Measurements from ENCODE around the gene CCDC149. TPM values are rescaled to one million over a fixed set of nuclear protein-coding genes. Genes with fewer than 3 reads are reported as not detected.
"Not testable (repeated sequence)": the region's sequence is repeated elsewhere in the genome, so short reads cannot be mapped to it uniquely, and the experiment has no call there.

Gene CCDC149
- total RNA-seq, 4 donors from 2014 or later: 11.5 to 22.4 (median 14.4) TPM

DNA sequence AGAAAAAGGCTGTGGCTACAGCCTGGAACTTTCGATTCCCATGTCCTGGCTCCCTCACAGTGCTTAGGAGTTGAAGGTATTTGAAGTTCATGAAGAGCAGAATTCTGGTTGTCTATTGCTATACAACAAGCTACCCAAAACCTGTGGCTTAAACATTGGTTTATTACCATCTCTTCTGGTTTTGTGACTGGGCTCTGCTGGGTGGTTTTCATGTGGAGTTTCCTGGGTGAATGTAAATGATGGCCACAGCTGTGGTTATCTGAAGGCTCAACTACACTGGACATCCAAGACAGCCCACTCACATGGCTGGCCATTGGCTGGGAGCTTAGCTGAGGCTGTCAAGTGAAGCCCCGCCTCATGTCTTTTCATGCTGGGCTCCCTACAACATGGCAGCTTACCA lies 7.2 kb upstream of the CCDC149 start:
- DNase-seq (ENCODE audit: low spot score) (no peak), ATAC-seq (ENCODE audit: low FRiP score) (no peak)
- TF ChIP-seq, protein P1, sequence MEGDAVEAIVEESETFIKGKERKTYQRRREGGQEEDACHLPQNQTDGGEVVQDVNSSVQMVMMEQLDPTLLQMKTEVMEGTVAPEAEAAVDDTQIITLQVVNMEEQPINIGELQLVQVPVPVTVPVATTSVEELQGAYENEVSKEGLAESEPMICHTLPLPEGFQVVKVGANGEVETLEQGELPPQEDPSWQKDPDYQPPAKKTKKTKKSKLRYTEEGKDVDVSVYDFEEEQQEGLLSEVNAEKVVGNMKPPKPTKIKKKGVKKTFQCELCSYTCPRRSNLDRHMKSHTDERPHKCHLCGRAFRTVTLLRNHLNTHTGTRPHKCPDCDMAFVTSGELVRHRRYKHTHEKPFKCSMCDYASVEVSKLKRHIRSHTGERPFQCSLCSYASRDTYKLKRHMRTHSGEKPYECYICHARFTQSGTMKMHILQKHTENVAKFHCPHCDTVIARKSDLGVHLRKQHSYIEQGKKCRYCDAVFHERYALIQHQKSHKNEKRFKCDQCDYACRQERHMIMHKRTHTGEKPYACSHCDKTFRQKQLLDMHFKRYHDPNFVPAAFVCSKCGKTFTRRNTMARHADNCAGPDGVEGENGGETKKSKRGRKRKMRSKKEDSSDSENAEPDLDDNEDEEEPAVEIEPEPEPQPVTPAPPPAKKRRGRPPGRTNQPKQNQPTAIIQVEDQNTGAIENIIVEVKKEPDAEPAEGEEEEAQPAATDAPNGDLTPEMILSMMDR (IDR thresholded peaks at IDR 0.05): no peak

DNA sequence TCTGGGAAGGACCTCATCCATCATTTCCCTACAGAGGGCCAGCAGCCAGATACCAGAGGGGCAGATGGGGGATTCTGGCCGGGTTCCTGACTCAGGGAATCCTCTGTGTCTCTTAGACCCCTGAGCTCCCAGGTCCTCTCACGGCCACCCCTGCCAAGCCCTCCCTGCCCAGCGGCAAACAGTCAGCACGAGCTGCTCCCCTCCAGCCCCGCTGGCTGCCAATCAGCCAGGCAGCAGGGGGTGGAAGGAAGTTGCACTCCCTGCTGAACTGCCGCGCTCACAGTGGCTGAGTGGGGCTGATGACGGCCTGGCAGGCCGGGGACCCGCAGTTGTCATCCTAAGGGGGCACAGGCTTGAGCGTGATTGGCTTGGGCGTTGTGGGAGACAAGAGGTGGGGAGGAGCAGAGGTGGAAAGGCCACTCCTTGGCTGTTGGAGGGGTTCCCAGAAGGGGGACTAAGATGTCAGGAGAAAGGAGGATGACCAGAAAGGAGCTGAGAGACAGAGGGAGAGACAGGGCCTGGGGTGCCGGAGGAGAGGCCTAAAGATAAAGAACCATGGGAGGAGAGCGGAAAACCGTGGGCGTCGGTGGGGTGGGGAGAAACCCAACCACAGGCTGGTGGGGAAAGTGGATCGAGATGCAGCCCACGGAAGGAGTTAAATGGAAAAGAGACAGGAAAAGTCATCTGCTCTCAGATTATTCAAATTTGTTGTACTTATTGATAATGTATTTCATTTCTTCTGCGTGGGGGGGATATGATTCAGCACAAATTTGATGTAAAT lies 4.4 kb upstream of the CCDC149 start:
- ATAC-seq (ENCODE audit: low FRiP score) (no peak), DNase-seq (ENCODE audit: low spot score) (no peak)
- TF ChIP-seq, protein P1 (IDR thresholded peaks at IDR 0.05): no peak

DNA sequence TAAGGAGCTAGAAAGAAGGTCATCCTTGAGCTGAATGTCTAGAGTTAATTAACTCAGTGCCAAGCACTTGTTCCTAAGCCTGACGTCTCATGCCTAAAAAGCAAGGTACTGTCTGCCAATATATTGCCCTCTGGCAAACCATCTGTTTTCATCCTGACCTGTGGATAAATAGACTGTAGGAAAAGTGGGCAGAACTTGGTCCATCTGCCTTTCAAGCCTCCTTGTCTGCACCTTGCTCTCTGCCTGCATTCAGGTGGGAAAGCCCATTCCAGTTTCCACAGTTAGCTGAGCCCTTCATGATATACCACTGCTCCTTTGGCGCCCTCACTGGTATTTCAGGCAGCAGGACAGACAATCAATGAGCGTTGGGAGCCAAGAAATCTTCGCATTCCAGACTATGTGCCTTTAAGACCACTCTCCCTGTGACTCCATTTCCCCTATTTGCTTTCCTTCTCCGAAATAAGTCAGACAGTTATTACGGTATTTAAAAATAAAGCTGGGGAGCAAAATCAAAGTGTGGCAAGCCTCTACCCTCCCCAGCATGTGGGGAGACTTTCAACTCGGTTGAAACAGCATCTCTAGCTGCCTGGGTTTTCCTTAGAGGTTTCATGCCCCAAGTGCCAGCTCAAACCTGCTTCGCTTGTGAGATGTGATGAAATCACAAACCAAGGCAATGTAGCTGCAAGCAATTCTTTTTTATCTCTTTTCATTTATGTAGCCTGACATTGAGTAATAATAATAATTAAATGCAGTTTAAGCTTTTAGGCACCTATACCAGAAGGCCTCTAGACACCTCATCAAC lies 2.5 kb upstream of the CCDC149 start:
- no peak for ATAC-seq (ENCODE audit: low FRiP score)
- TF ChIP-seq, protein P1 (IDR thresholded peaks at IDR 0.05): no peak
- DNase-seq (ENCODE audit: low spot score): no peak

DNA sequence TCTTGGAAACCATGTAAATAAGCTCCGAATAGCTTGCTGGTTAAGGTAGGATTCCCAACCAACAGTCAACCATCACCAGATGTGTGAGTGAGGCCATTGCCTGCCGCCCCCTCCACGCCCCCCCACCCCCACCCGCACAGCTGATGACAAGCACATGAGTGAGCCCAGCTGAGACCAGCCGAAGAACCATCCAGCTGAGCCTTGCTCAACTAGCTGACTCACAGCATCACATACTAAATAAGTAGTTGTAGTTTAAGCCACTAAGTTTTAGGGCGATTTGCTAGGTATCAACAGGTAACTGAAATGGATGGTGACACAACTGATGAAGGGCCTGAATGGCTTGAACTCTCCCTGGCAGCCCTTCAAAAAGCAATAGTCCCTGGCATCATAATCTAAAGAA lies 1.6 kb upstream of the CCDC149 start:
- TF ChIP-seq, protein P1 (IDR thresholded peaks at IDR 0.05): no peak
- DNase-seq (ENCODE audit: low spot score): no peak
- ATAC-seq (ENCODE audit: low FRiP score): no peak

DNA sequence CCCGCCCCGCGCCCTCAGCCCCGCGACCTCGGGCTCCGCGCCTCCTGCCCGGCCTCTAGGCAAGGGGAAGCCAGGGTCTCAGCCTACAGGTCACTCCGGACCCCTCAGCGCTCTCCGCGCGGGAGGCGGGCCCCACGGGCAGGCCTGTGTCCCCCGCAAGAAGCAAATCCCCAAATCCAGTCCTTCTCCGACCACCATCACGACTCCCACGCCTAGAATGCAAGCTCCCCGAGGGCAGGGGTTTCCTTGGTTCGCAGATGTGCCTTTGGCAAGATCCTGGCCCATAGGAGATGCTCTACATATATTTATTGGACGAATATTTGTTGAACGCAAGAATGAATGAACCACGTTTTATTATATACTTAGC lies 260 bp upstream of the CCDC149 start:
- DNase-seq (ENCODE audit: low spot score) (no peak), ATAC-seq (ENCODE audit: low FRiP score) (no peak)
- TF ChIP-seq, protein P1 (IDR thresholded peaks at IDR 0.05): no peak

DNA sequence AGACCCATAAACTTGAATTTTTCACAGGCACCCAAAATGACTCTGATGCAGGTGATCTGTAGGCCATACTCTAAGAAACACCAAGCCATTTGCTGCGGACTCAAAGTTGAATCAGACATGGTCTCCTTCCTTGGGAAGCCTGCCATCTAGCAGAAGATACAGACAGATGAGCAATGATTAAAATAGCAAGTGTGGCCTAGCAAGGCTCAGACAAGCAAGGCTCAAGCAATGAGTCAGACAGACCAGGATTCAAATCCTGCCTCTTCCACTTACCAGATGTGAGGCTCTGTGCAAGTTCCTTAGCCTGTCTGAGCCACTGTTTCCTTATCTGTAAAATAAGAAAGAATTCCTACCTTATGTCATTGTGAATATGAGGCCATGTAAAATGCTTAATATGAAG lies 2.3 kb downstream of the CCDC149 start:
- DNase-seq (ENCODE audit: low spot score): no peak
- no peak for ATAC-seq (ENCODE audit: low FRiP score)
- TF ChIP-seq, protein P1 (IDR thresholded peaks at IDR 0.05): no peak

DNA sequence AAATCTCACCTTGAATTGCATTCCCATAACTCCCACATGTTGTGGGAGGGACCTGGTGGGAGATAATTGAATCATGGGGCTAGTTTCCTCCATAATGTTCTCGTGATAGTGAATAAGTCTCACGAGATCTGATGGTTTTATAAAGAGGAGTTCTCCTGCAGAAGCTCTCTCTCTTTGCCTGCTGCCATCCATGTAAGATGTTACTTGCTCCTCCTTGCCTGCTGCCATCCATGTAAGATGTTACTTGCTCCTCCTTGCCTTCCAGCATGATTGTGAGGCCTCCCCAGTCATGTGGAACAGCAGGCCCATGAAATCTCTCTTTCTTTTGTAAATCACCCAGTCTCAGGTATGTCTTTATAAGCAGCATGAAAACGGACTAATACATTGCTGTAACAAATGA lies 3.2 kb downstream of the CCDC149 start:
- DNase-seq (ENCODE audit: low spot score); ATAC-seq (ENCODE audit: low FRiP score): not testable (repeated sequence)
